GM18861 (cell line): ENCODE measurements around the gene CDCA4.
"Not testable (repeated sequence)": the region's sequence is repeated elsewhere in the genome, so short reads cannot be mapped to it uniquely, and the experiment has no call there.

ENCODE experiments used
- ATAC-seq: cut with Tn5 transposase; IDR thresholded peaks from one replicate; pipeline ENCODE4 v1.9.1; 2021; ENCODE audit not compliant: unreplicated experiment

The CDCA4 gene

GRCh38 chr14:105058521-105059034 lies 37.7 kb upstream of the CDCA4 start:
- ATAC-seq: no peak

- ATAC-seq: no peak
These were observed 35.5 kb upstream of the CDCA4 start for GRCh38 chr14:105056303-105056831.

GRCh38 chr14:105055736-105056302 lies 34.9 kb upstream of the CDCA4 start:
- ATAC-seq: no peak

- no peak for ATAC-seq
These were observed 34.5 kb upstream of the CDCA4 start for GRCh38 chr14:105055334-105055733.

GRCh38 chr14:105053996-105054395 lies 33.1 kb upstream of the CDCA4 start:
- ATAC-seq: no peak

GRCh38 chr14:105053421-105053820 lies 32.5 kb upstream of the CDCA4 start:
- no peak for ATAC-seq

GRCh38 chr14:105052110-105052458 lies 31.2 kb upstream of the CDCA4 start:
- ATAC-seq: no peak

GRCh38 chr14:105051182-105052109 lies 30.6 kb upstream of the CDCA4 start:
- ATAC-seq: no peak

GRCh38 chr14:105050551-105050897 lies 29.6 kb upstream of the CDCA4 start:
- no peak for ATAC-seq

- ATAC-seq: no peak
These were observed 29.1 kb upstream of the CDCA4 start for GRCh38 chr14:105049753-105050550.

GRCh38 chr14:105047283-105048016 lies 26.6 kb upstream of the CDCA4 start:
- no peak for ATAC-seq

GRCh38 chr14:105046891-105047282 lies 26.0 kb upstream of the CDCA4 start:
- ATAC-seq: no peak

- peak; percentile 51 for ATAC-seq
These were observed 24.9 kb upstream of the CDCA4 start for GRCh38 chr14:105045710-105046326.

- ATAC-seq: no peak
These were observed 22.8 kb upstream of the CDCA4 start for GRCh38 chr14:105043641-105044040.

- no peak for ATAC-seq
These were observed 21.9 kb upstream of the CDCA4 start for GRCh38 chr14:105042813-105043212.

GRCh38 chr14:105041841-105042765 lies 21.2 kb upstream of the CDCA4 start:
- ATAC-seq: no peak

GRCh38 chr14:105039458-105040205 lies 18.7 kb upstream of the CDCA4 start:
- no peak for ATAC-seq

GRCh38 chr14:105035616-105036015 lies 14.7 kb upstream of the CDCA4 start:
- not testable (repeated sequence) for ATAC-seq
